ENCODE data around the gene SLC16A4.
A peak's percentile ranks its signal among the peaks of the same experiment; 100 is the strongest.

Gene SLC16A4

DNA sequence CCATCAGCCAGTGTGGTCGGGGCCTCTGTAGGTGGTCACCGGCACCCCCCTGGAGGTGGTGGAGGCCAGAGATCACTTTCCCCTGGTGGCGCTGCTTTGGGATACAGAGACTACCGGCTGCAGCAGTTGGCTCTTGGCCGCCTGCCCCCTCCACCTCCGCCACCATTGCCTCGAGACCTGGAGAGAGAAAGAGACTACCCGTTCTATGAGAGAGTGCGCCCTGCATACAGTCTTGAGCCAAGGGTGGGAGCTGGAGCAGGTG is 50.7 kb downstream of the SLC16A4 start:
- H3K9me2 ChIP-seq (replicated peaks; ENCODE audit: insufficient read depth, low read length), result no peaks in the 10 kb centered on the region
- H3K4me1 ChIP-seq (ENCODE audit: low read length), result peaks cover 10% of the 10 kb centered on the region; the same call in 1 of the 2 replicates
- H2AFZ ChIP-seq (ENCODE audit: low read length), result no peak overlapping the region
- no peaks in the 10 kb centered on the region; the same call in none of the 2 replicates for H3K36me3 ChIP-seq (replicated peaks; ENCODE audit: insufficient read depth, low read length)
- TF ChIP-seq EZH2 (optimal IDR thresholded peaks at IDR 0.05; ENCODE audit: low read depth, low read length), result no peak
- no peak for TF ChIP-seq EZH2phosphoT487 (IDR thresholded peaks at IDR 0.05; ENCODE audit: low read length)
- TF ChIP-seq, protein P1, sequence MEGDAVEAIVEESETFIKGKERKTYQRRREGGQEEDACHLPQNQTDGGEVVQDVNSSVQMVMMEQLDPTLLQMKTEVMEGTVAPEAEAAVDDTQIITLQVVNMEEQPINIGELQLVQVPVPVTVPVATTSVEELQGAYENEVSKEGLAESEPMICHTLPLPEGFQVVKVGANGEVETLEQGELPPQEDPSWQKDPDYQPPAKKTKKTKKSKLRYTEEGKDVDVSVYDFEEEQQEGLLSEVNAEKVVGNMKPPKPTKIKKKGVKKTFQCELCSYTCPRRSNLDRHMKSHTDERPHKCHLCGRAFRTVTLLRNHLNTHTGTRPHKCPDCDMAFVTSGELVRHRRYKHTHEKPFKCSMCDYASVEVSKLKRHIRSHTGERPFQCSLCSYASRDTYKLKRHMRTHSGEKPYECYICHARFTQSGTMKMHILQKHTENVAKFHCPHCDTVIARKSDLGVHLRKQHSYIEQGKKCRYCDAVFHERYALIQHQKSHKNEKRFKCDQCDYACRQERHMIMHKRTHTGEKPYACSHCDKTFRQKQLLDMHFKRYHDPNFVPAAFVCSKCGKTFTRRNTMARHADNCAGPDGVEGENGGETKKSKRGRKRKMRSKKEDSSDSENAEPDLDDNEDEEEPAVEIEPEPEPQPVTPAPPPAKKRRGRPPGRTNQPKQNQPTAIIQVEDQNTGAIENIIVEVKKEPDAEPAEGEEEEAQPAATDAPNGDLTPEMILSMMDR (IDR thresholded peaks at IDR 0.05; ENCODE audit: low read length), result no peak
- H3K4me2 ChIP-seq (ENCODE audit: low read depth, low read length), result peak overlapping the region; percentile 76
- H3K79me2 ChIP-seq (ENCODE audit: low read length), result peaks cover 58% of the 10 kb centered on the region
- H3F3A ChIP-seq (ENCODE audit: insufficient read depth, low read length), result peaks cover 6% of the 10 kb centered on the region
- peak overlapping the region; percentile 88 for H3K4me3 ChIP-seq (ENCODE audit: low read length)
- peak overlapping the region; percentile 99; the same call in 1 of the 2 replicates for H3K27ac ChIP-seq (ENCODE audit: low read length)
- no peaks in the 10 kb centered on the region for H3K27me3 ChIP-seq (replicated peaks; ENCODE audit: insufficient read depth, low read length)
- no peaks in the 10 kb centered on the region for H3K9me3 ChIP-seq (replicated peaks; ENCODE audit: insufficient read depth, low read length)
- H4K20me1 ChIP-seq (ENCODE audit: insufficient read depth, low read length), result peaks cover 19% of the 10 kb centered on the region
- H3K9ac ChIP-seq (ENCODE audit: low read length), result peak overlapping the region; percentile 94; the same call in 1 of the 2 replicates
- DNase-seq, result no peak

DNA sequence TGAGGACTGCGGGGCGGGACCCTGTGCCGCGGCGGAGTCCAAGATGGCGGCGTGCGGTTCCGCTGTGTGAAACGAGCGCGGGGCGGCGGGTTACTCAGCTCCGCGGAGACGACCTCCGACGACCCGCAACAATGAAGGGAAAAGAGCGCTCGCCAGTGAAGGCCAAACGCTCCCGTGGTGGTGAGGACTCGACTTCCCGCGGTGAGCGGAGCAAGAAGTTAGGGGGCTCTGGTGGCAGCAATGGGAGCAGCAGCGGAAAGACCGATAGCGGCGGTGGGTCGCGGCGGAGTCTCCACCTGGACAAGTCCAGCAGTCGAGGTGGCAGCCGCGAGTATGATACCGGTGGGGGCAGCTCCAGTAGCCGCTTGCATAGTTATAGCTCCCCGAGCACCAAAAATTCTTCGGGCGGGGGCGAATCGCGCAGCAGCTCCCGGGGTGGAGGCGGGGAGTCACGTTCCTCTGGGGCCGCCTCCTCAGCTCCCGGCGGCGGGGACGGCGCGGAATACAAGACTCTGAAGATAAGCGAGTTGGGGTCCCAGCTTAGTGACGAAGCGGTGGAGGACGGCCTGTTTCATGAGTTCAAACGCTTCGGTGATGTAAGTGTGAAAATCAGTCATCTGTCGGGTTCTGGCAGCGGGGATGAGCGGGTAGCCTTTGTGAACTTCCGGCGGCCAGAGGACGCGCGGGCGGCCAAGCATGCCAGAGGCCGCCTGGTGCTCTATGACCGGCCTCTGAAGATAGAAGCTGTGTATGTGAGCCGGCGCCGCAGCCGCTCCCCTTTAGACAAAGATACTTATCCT is 51.2 kb downstream of the SLC16A4 start:
- Histone ChIP-seq H3F3A (ENCODE audit: insufficient read depth, low read length) (peaks cover 6% of the 10 kb centered on the region), H3K9ac (ENCODE audit: low read length) (peak overlapping the region; percentile 94), H3K9me2 (replicated peaks; ENCODE audit: insufficient read depth, low read length) (no peaks in the 10 kb centered on the region), H3K4me3 (ENCODE audit: low read length) (peak overlapping the region; percentile 88), H3K79me2 (ENCODE audit: low read length) (peaks cover 53% of the 10 kb centered on the region), H3K4me1 (ENCODE audit: low read length) (peaks cover 10% of the 10 kb centered on the region; the same call in 1 of the 2 replicates), H3K9me3 (replicated peaks; ENCODE audit: insufficient read depth, low read length) (no peaks in the 10 kb centered on the region), H3K27ac (ENCODE audit: low read length) (peak overlapping the region; percentile 99; the same call in 1 of the 2 replicates), H3K36me3 (replicated peaks; ENCODE audit: insufficient read depth, low read length) (no peaks in the 10 kb centered on the region; the same call in none of the 2 replicates), H3K4me2 (ENCODE audit: low read depth, low read length) (peak overlapping the region; percentile 76; the same call in 1 of the 2 replicates), H2AFZ (ENCODE audit: low read length) (peak overlapping the region; percentile 53; the same call in 1 of the 2 replicates), H4K20me1 (ENCODE audit: insufficient read depth, low read length) (peaks cover 15% of the 10 kb centered on the region), H3K27me3 (replicated peaks; ENCODE audit: insufficient read depth, low read length) (no peaks in the 10 kb centered on the region)
- peak; percentile 41 for DNase-seq
- TF ChIP-seq EZH2 (optimal IDR thresholded peaks at IDR 0.05; ENCODE audit: low read depth, low read length) (no peak), EZH2phosphoT487 (IDR thresholded peaks at IDR 0.05; ENCODE audit: low read length) (no peak)
- TF ChIP-seq, protein P1 (IDR thresholded peaks at IDR 0.05; ENCODE audit: low read length), result peak; percentile 23

DNA sequence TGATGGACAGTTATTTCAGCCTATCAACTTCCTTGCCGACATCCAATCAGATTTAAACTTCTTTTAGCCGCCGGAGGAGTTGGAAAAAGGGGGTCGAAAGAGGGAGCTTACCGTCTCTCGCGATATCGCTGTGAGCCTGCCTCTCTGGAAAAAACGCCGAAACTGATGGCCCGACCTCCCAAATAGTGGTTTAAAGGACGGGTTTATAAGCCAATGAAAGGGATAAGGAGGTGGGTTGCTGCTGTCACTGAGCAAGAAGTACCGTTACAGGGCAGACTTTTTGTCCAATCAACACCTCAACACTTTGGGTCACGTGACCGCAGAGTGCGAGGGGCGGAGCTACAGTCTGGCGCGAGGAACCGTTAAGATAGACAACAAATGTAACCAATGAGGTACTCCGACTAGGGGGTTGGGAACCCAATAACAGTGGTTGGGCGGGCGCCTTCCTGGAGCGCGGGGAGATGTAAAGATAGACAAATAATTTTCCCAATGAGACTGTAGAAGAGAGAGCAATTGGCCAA is 51.9 kb downstream of the SLC16A4 start, which contains the start of gene RBM15:
TSS of gene RBM15 (plus strand) at position 492 of the 521 bp plus-strand sequence. CDS start at position 521, 29 bp downstream.
- Histone ChIP-seq H3K9me3 (replicated peaks; ENCODE audit: insufficient read depth, low read length) (no peaks in the 10 kb centered on the region), H3K4me1 (ENCODE audit: low read length) (peaks cover 10% of the 10 kb centered on the region; the same call in 1 of the 2 replicates), H3K79me2 (ENCODE audit: low read length) (peaks cover 46% of the 10 kb centered on the region), H3F3A (ENCODE audit: insufficient read depth, low read length) (peaks cover 6% of the 10 kb centered on the region), H3K9me2 (replicated peaks; ENCODE audit: insufficient read depth, low read length) (no peaks in the 10 kb centered on the region), H3K4me2 (ENCODE audit: low read depth, low read length) (peak within 1 kb of the TSS; percentile 76), H3K4me3 (ENCODE audit: low read length) (peak within 1 kb of the TSS; percentile 88), H3K36me3 (replicated peaks; ENCODE audit: insufficient read depth, low read length) (no peaks in the 10 kb centered on the region; the same call in none of the 2 replicates), H3K9ac (ENCODE audit: low read length) (peak within 1 kb of the TSS; percentile 94), H3K27ac (ENCODE audit: low read length) (peak within 1 kb of the TSS; percentile 99), H2AFZ (ENCODE audit: low read length) (peak within 1 kb of the TSS; percentile 82), H4K20me1 (ENCODE audit: insufficient read depth, low read length) (peaks cover 12% of the 10 kb centered on the region), H3K27me3 (replicated peaks; ENCODE audit: insufficient read depth, low read length) (no peaks in the 10 kb centered on the region)
- peak; percentile 97 for DNase-seq
- TF ChIP-seq, protein P1 (IDR thresholded peaks at IDR 0.05; ENCODE audit: low read length), result no peak
- no peak for TF ChIP-seq EZH2 (optimal IDR thresholded peaks at IDR 0.05; ENCODE audit: low read depth, low read length)
- TF ChIP-seq EZH2phosphoT487 (IDR thresholded peaks at IDR 0.05; ENCODE audit: low read length), result no peak
